ENCODE data around the gene MSANTD3. TPM values are rescaled to one million over a fixed set of nuclear protein-coding genes. Genes with fewer than 3 reads are reported as not detected.

The MSANTD3 gene
- total and polyA plus RNA-seq, 2 of the 13 experiments (the other 11 are each of a cell fraction or from before 2014, with no cell fraction given), result 10.1 to 19.2 TPM

DNA sequence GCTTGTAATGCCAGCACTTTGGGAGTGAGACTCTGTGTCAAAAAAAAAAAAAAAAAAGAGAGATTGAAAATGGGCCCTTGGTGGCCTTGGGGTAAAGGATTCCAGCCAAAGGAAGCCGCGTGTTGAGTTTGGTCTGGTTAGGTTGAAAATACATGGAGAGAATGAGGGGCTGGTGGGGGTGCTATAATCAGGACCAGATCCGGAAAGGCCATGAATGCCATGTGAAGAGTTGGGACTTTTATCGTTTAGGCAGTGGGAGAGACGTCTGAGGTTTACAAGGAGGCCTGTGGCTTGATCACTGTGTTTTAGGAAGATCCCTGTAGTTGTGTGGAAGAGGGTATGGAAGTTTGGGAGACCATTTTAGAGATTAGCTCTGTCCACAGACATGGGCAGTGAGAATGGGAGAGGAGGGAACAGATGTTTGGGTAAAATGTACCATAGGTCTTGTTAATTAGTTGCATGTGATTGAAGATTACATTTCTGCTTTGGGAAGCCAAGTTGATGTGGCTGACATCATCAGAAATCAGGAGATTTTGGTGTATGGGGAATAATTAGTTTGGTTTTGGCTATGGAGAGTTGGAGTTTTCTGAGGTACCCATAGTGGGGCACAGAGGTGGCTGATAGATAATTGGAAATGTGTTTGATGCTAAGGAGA lies 3.5 kb downstream of the MSANTD3 start:
- no peaks in the 10 kb centered on the region; a peak in 2 of 5 replicates for H3K36me3 ChIP-seq (replicated peaks in 1 of 2; ENCODE audit: control insufficient read depth in 1 of 2, insufficient read depth in 2 of 2, low read length in 2 of 2)
- no peaks in the 10 kb centered on the region for H4K20me1 ChIP-seq (ENCODE audit: insufficient read depth, low read length)
- peaks cover 33% of the 10 kb centered on the region for H3K79me2 ChIP-seq (ENCODE audit: insufficient read depth, low read length)
- ChIA-PET POLR2A (interaction anchor here (2.6 kb wide), 1 partner anchor 19 kb away, joined by 12 read pairs; no protein-coding TSS in a partner anchor), CTCF (ENCODE audit: low intra/inter-chr PET ratio, low total read pairs) (no interaction called here)
- H2AFZ ChIP-seq (ENCODE audit: low read length), result no peak overlapping the region
- no peaks in the 10 kb centered on the region for H3K9me3 ChIP-seq (ENCODE audit: low read length)
- H3K9ac ChIP-seq (ENCODE audit: insufficient read depth, low read depth, low read length), result no peak overlapping the region
- no peak for FAIRE-seq
- H3K27me3 ChIP-seq (ENCODE audit: control insufficient read depth in 1 of 2, insufficient read depth in 2 of 2, low read length in 2 of 2), result no peaks in the 10 kb centered on the region
- intact Hi-C loops (cut with micrococcal nuclease; ENCODE audit: unreplicated experiment) (no loop called here), in situ Hi-C loops (cut with HindIII; ENCODE audit: extremely low pct_ligation_motif_present, low pct_unique_long_range_greater_than_20kb) (no loop called here)
- no peak for TF ChIP-seq ZFAT (CRISPR knock-in tag; conservative IDR thresholded peaks at IDR 0.05)
- no peak for TF ChIP-seq ZNF713 (CRISPR knock-in tag; IDR thresholded peaks at IDR 0.05)
- TF ChIP-seq CAMTA2 (CRISPR knock-in tag; IDR thresholded peaks at IDR 0.05; ENCODE audit: borderline replicate concordance), result no peak
- no peak for TF ChIP-seq CBX2 (IDR thresholded peaks at IDR 0.05; ENCODE audit: low read depth, low read length)
- TF ChIP-seq CBX2 (CRISPR knock-in tag; IDR thresholded peaks at IDR 0.05; ENCODE audit: low read depth), result no peak
- no peak for TF ChIP-seq PHF5A (CRISPR knock-in tag; IDR thresholded peaks at IDR 0.05; ENCODE audit: low read depth, unreplicated experiment)
- no peak overlapping the region for H3K27ac ChIP-seq (ENCODE audit: extremely low read length, insufficient read depth, low read length)
- H3K4me2 ChIP-seq (ENCODE audit: low read depth, low read length), result no peak overlapping the region
- no peak overlapping the region for H3K4me3 ChIP-seq (replicated peaks in 1 of 3; ENCODE audit: insufficient read depth in 1 of 3, low read depth in 2 of 3, low read length in 3 of 3)
- no peak for ATAC-seq
- DNase-seq (ENCODE audit: low spot score), result no peak
- H3K4me1 ChIP-seq (ENCODE audit: insufficient read depth, low read length), result peaks cover 37% of the 10 kb centered on the region
- BruUV-seq (replicated peaks), result no TSS peak
- WGBS (ENCODE audit: low lambda C conversion rate), result 97% methylated on average over 5 of the region's 5 CpGs

DNA sequence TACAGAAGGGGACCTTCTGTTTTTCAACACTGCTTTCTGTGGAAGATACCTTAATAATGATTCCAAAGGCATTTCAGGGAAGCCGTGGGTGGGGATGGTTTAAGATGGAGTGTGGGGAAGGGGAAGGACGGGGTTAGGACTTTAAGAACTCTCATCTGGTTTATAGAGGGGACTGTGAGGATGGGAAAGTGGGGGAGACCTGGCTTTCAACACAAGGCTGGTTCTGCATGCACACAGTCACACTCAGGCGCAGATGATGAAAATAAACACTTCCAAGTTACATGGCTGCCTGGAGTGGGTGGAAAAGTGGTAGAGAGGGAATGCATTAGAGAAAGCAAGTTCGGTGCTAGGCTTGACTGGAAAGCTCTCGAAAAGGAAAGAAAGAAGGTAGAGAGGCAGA lies 4.9 kb downstream of the MSANTD3 start:
- WGBS (ENCODE audit: low lambda C conversion rate), result 94% methylated on average over 5 of the region's 5 CpGs
- no peak for ATAC-seq
- BruUV-seq (replicated peaks), result no TSS peak
- no peaks in the 10 kb centered on the region for H3K27me3 ChIP-seq (ENCODE audit: control insufficient read depth in 1 of 2, insufficient read depth in 2 of 2, low read length in 2 of 2)
- DNase-seq (ENCODE audit: low spot score), result no peak
- no peak overlapping the region for H3K4me3 ChIP-seq (replicated peaks in 1 of 3; ENCODE audit: insufficient read depth in 1 of 3, low read depth in 2 of 3, low read length in 3 of 3)
- H4K20me1 ChIP-seq (ENCODE audit: insufficient read depth, low read length), result no peaks in the 10 kb centered on the region
- ChIA-PET POLR2A (no interaction called here), CTCF (ENCODE audit: low intra/inter-chr PET ratio, low total read pairs) (no interaction called here)
- no peak overlapping the region for H3K9ac ChIP-seq (ENCODE audit: insufficient read depth, low read depth, low read length)
- H3K4me1 ChIP-seq (ENCODE audit: insufficient read depth, low read length), result peaks cover 28% of the 10 kb centered on the region
- in situ Hi-C loops (cut with HindIII; ENCODE audit: extremely low pct_ligation_motif_present, low pct_unique_long_range_greater_than_20kb) (no loop called here), intact Hi-C loops (cut with micrococcal nuclease; ENCODE audit: unreplicated experiment) (no loop called here)
- H3K4me2 ChIP-seq (ENCODE audit: low read depth, low read length), result no peak overlapping the region
- no peak overlapping the region for H3K27ac ChIP-seq (ENCODE audit: extremely low read length, insufficient read depth, low read length)
- no peak overlapping the region for H2AFZ ChIP-seq (ENCODE audit: low read length)
- no peaks in the 10 kb centered on the region; a peak in 2 of 5 replicates for H3K36me3 ChIP-seq (replicated peaks in 1 of 2; ENCODE audit: control insufficient read depth in 1 of 2, insufficient read depth in 2 of 2, low read length in 2 of 2)
- no peaks in the 10 kb centered on the region for H3K9me3 ChIP-seq (ENCODE audit: low read length)
- no peak for FAIRE-seq
- peaks cover 33% of the 10 kb centered on the region for H3K79me2 ChIP-seq (ENCODE audit: insufficient read depth, low read length)
- TF ChIP-seq, protein P1, sequence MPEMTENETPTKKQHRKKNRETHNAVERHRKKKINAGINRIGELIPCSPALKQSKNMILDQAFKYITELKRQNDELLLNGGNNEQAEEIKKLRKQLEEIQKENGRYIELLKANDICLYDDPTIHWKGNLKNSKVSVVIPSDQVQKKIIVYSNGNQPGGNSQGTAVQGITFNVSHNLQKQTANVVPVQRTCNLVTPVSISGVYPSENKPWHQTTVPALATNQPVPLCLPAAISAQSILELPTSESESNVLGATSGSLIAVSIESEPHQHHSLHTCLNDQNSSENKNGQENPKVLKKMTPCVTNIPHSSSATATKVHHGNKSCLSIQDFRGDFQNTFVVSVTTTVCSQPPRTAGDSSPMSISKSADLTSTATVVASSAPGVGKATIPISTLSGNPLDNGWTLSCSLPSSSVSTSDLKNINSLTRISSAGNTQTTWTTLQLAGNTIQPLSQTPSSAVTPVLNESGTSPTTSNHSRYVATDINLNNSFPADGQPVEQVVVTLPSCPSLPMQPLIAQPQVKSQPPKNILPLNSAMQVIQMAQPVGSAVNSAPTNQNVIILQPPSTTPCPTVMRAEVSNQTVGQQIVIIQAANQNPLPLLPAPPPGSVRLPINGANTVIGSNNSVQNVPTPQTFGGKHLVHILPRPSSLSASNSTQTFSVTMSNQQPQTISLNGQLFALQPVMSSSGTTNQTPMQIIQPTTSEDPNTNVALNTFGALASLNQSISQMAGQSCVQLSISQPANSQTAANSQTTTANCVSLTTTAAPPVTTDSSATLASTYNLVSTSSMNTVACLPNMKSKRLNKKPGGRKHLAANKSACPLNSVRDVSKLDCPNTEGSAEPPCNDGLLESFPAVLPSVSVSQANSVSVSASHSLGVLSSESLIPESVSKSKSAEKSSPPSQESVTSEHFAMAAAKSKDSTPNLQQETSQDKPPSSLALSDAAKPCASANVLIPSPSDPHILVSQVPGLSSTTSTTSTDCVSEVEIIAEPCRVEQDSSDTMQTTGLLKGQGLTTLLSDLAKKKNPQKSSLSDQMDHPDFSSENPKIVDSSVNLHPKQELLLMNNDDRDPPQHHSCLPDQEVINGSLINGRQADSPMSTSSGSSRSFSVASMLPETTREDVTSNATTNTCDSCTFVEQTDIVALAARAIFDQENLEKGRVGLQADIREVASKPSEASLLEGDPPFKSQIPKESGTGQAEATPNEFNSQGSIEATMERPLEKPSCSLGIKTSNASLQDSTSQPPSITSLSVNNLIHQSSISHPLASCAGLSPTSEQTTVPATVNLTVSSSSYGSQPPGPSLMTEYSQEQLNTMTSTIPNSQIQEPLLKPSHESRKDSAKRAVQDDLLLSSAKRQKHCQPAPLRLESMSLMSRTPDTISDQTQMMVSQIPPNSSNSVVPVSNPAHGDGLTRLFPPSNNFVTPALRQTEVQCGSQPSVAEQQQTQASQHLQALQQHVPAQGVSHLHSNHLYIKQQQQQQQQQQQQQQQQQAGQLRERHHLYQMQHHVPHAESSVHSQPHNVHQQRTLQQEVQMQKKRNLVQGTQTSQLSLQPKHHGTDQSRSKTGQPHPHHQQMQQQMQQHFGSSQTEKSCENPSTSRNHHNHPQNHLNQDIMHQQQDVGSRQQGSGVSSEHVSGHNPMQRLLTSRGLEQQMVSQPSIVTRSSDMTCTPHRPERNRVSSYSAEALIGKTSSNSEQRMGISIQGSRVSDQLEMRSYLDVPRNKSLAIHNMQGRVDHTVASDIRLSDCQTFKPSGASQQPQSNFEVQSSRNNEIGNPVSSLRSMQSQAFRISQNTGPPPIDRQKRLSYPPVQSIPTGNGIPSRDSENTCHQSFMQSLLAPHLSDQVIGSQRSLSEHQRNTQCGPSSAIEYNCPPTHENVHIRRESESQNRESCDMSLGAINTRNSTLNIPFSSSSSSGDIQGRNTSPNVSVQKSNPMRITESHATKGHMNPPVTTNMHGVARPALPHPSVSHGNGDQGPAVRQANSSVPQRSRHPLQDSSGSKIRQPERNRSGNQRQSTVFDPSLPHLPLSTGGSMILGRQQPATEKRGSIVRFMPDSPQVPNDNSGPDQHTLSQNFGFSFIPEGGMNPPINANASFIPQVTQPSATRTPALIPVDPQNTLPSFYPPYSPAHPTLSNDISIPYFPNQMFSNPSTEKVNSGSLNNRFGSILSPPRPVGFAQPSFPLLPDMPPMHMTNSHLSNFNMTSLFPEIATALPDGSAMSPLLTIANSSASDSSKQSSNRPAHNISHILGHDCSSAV (CRISPR knock-in tag; IDR thresholded peaks at IDR 0.05; ENCODE audit: borderline replicate concordance), result no peak
- TF ChIP-seq FOXA1 (IDR thresholded peaks at IDR 0.05), result no peak
- TF ChIP-seq FOXA1 (CRISPR knock-in tag; IDR thresholded peaks at IDR 0.05), result no peak
- no peak for TF ChIP-seq NR1H2 (CRISPR knock-in tag; IDR thresholded peaks at IDR 0.05; ENCODE audit: borderline replicate concordance, low read depth)
- TF ChIP-seq ZNF3 (CRISPR knock-in tag; IDR thresholded peaks at IDR 0.05), result no peak
- no peak for TF ChIP-seq JUND (CRISPR knock-in tag; IDR thresholded peaks at IDR 0.05)
